ENCODE measurements around the gene TMEM235.

The TMEM235 gene

GRCh38 chr17:78273813-78274212 lies 42.4 kb downstream of the TMEM235 start:
- no peak for DNase-seq

GRCh38 chr17:78275355-78275754 lies 43.9 kb downstream of the TMEM235 start:
- DNase-seq = no peak

DNA sequence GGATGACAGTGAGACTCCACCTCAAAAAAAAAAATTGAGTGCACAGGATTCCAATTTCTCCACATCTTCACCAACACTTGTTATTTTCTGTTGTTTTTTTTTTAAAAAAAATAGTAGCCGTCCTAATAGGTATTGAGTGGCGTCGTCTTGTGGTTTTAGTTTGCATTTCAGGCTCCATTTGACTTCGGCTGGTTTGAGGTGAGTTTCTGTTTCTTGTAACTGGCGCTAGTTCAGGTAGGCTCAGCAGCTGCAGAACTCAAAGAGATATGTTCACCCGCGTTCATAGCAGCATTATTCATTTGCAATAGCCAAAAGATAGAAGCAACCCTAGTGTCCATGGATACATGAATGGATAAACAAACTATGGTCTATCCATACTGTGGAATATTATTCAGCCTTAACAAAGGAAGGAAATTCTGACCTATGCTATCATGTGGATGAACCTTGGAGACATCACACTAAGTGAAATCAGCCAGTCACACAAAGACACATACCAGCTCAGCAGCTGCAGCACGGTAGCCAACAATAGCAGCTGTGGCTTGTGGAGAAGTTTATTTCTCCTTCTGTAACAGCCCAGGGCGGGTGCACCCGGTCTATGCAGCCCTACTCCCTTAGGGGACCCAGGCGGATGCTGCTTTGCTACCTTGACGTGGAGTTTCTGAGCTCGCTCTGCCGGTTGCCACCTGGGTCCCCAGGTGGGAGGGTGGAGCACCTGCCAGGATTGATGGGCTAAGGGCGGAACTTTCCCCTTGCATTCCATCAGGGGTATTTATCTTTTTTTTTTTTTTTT lies 44.9 kb downstream of the TMEM235 start:
- peak; percentile 42 for DNase-seq

DNA sequence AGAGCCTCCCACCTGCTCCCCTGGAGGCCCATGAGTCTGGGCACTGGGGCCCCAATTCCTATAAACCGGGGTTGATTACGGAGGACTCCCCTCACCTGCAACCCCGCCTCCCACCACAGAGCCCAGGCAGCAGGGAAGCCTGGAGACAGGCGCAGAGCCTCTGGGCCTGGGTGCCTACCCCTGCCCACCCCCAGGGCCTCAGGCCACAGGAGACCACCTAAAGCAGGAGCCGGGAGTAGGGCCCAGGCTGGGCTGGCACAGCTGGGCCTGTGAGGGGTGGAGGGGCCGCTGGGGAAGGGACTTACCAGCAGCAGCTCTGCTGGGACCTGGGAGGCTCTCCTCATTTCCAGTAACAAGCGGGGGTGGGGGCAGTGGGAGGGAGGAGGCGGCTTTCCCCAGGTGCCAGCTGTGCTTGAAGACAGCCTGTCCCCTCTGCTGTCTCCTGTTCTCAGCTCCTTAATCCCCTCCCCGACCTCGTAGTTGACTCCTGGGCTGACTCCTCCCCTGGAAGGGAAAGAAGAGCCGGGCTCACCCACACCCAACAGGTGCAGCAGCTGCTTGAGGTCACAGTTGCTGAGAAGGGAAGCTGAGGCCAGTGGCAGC lies 46.8 kb downstream of the TMEM235 start:
- no peak for DNase-seq

DNA sequence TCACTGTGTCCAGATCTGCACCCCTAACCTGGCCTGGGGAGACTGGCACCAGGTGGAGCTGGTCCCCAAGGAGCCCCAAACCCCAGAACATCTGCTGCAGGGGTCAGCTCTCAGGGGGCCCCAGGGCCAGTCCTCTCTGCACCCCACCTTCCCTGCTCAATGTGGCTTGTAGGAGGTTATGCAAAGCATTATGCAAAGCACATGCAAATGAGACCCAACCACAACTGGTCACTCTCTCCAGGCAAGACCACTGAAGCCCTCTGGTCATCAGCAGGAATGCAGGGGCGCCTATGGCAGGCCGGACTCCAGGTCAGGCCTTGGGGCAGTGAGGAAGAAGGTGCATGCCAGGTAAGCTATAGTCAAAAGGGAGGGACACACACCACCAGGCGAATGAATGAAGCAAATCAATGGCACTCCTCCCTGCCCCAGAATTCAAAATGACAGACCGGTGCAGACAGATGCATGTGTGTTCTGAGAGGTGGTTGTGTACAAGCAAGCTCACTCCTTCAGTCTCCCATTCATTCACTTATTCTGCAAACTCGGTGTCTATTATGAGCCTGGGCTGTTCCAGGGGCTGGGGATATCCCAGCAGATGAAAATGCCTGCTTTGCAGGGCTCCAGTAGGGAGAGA lies 48.0 kb downstream of the TMEM235 start:
- no peak for DNase-seq

- DNase-seq = no peak
Measured at GRCh38 chr17:78281249-78281845, 49.9 kb downstream of the TMEM235 start.

DNA sequence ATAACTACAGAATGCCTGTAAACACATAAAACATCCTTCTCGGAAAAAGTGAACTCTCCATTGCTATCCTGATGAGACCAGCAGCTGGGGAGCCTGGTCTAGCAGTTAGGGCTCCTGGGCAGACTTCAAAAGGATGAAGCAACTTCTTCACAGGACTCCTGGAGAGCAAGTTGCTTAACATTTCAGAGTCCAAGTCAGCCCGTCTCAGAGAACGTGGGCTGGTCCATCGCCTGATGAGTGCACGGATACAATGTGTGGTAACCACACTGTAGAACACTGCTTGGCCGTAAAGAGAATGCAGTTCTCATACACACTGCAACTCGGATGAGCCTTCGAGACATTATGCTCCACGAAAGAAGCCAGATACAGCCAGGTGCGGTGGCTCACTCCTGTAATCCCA lies 52.7 kb downstream of the TMEM235 start:
- DNase-seq = no peak

DNA sequence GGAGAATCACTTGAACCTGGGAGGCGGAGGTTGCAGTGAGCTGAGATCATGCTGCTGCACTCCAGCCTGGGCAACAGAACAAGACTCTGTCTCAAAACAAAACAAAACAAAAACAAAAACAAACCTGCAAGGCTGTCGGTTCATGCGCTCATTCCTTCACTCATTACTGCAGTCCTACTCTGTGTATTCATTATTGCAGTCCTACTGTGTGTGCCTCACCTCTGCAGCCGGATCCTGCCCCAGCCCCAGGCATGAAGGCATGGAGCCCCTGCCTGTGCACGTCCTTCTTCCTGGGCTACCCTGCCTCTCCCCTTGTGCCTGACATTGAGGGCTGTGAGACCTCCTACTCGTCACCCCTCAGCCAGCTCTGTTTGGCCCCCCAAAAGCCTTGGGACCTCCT lies 57.6 kb downstream of the TMEM235 start:
- DNase-seq = no peak

GRCh38 chr17:78289802-78290363 lies 58.5 kb downstream of the TMEM235 start:
- peak; percentile 85 for DNase-seq
